CD4-positive, alpha-beta T cell (primary cell): ENCODE measurements around the gene GAS2L2. TPM values are rescaled to one million over a fixed set of nuclear protein-coding genes. Genes with fewer than 3 reads are reported as not detected.

Experiments used
- ATAC-seq: fragments of 200-7000 bp; cut with Tn5 transposase; one replicate; pipeline ENCODE4 v1.10.0; 2022; ENCODE audit warnings: mild to moderate bottlenecking; ENCODE audit not compliant: poor library complexity
- CTCF ChIA-PET: fragments of 350-600 bp; sonication (Branson Sonifier 250); formaldehyde crosslinking; loops from one replicate; lab custom pipeline; 2021; ENCODE audit warnings: antibody characterized with exemption, inconsistent platforms; lab: Charles Lee
- POLR2A ChIA-PET: fragments of 350-600 bp; sonication (Branson Sonifier 250); formaldehyde crosslinking; loops from one replicate; lab custom pipeline; 2021; ENCODE audit warnings: antibody characterized with exemption, inconsistent platforms; lab: Charles Lee
- DNase-seq, 14 experiments: peaks; one replicate each; pipeline ENCODE4 v3.0.0-alpha.2; 2013 to 2020; ENCODE audit warnings: mixed read lengths in 2 of 14
- H3K27ac ChIP-seq, 2 donors: one replicate each; pipeline versions ENCODE4 v1.5.1 to v1.7.0; 2013; ENCODE audit warnings: low read length in 2 of 2, low read depth in 1 of 2, mild to moderate bottlenecking in 1 of 2
- H3K27me3 ChIP-seq, 2 experiments: 1 replicate in 1 of 2; 2 replicates in 1 of 2; pipeline versions ENCODE4 v1.6.1 to v1.7.0; 2013; ENCODE audit warnings: low read length in 2 of 2, control low read depth in 1 of 2, mild to moderate bottlenecking in 1 of 2, moderate library complexity in 1 of 2; ENCODE audit not compliant: insufficient read depth in 2 of 2, control insufficient read depth in 1 of 2
- H3K36me3 ChIP-seq: one replicate; pipeline ENCODE4 v1.6.1; 2013; ENCODE audit warnings: low read length, control low read depth; ENCODE audit not compliant: insufficient read depth
- H3K4me1 ChIP-seq: one replicate; pipeline ENCODE4 v1.6.1; 2013; ENCODE audit warnings: low read length, control low read depth; ENCODE audit not compliant: insufficient read depth
- H3K4me3 ChIP-seq: one replicate; pipeline ENCODE4 v1.5.1; 2013; ENCODE audit warnings: mild to moderate bottlenecking, low read length, moderate library complexity
- H3K9me3 ChIP-seq, 2 experiments: 1 replicate in 1 of 2; 2 replicates in 1 of 2; pipeline versions ENCODE4 v1.6.1 to v1.7.0; 2013; ENCODE audit warnings: low read length in 2 of 2, mild to moderate bottlenecking in 2 of 2, control low read depth in 1 of 2, moderate library complexity in 1 of 2; ENCODE audit not compliant: control insufficient read depth in 1 of 2, insufficient read depth in 1 of 2
- H3K27ac Mint-ChIP-seq: one replicate; pipeline ENCODE4 v1.8.0; 2020; ENCODE audit warnings: mixed read lengths
- H3K27me3 Mint-ChIP-seq: one replicate; pipeline ENCODE4 v1.8.0; 2021; ENCODE audit warnings: mixed read lengths
- H3K36me3 Mint-ChIP-seq: one replicate; pipeline ENCODE4 v1.8.0; 2021; ENCODE audit warnings: low read depth, mixed read lengths
- H3K4me1 Mint-ChIP-seq: one replicate; pipeline ENCODE4 v1.8.0; 2021; ENCODE audit warnings: low read depth, mixed read lengths
- H3K4me3 Mint-ChIP-seq: one replicate; pipeline ENCODE4 v1.8.0; 2020; ENCODE audit warnings: mild to moderate bottlenecking, mixed read lengths
- H3K9me3 Mint-ChIP-seq: one replicate; pipeline ENCODE4 v1.8.0; 2020; ENCODE audit warnings: mixed read lengths
- intact Hi-C, 2 experiments: fragments of 100-400 bp; cut with DNase I in 1 of 2; cut with micrococcal nuclease in 1 of 2; formaldehyde crosslinking; loops; one replicate each; pipeline versions ENCODE4 v1.15.1 to v1.9.0; 2023 to 2025; cut with DNase I, micrococcal nuclease
- total RNA-seq, 174 experiments: library from RNA in 2 of 174; stranded (reverse) in 2 of 174; gene quantifications; one replicate each; pipeline ENCODE4 v1.2.3 and lab custom pipeline; 2021 to 2026
- TF ChIP-seq, protein P1 (sequence below): fragments of 200-600 bp; IDR thresholded peaks from one replicate; pipeline ENCODE4 v1.8.0; 2022; ENCODE audit warnings: antibody characterized with exemption, mild to moderate bottlenecking

The GAS2L2 gene
- total RNA-seq, 2 experiments from 2014 or later, result 0.19 to 0.22 TPM

DNA sequence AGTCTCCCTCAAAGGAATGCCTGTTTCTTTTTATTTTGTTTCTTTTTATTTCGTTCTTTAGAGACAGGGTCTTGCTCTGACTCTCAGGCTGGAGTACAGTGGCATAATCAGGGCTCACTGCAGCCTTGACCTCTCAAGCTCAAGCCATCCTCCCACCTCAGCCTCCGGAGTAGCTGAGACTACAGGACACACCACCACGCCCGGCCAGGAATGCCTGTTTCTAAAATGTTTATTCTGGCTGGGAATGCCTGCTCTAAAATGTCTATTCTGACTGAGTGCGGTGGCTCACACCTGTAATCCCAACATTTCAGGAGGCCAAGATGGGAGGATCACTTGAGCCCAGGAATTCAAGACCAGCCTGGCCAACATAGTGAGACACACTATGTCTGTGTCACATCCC is 44.9 kb upstream of the GAS2L2 start:
- TF ChIP-seq, protein P1, sequence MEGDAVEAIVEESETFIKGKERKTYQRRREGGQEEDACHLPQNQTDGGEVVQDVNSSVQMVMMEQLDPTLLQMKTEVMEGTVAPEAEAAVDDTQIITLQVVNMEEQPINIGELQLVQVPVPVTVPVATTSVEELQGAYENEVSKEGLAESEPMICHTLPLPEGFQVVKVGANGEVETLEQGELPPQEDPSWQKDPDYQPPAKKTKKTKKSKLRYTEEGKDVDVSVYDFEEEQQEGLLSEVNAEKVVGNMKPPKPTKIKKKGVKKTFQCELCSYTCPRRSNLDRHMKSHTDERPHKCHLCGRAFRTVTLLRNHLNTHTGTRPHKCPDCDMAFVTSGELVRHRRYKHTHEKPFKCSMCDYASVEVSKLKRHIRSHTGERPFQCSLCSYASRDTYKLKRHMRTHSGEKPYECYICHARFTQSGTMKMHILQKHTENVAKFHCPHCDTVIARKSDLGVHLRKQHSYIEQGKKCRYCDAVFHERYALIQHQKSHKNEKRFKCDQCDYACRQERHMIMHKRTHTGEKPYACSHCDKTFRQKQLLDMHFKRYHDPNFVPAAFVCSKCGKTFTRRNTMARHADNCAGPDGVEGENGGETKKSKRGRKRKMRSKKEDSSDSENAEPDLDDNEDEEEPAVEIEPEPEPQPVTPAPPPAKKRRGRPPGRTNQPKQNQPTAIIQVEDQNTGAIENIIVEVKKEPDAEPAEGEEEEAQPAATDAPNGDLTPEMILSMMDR, result no peak
- DNase-seq, result no peak
- CTCF ChIA-PET, result interaction anchor here (0.8 to 3.6 kb wide), 3 partner anchors 11 to 51 kb away, joined by 3 to 16 read pairs (median 15); partner anchors contain the start of gene TAF15
- peaks cover 15 to 17% of the 10 kb centered on the region in 2 experiments for H3K27me3 ChIP-seq
- intact Hi-C loops, result no loop called here
- POLR2A ChIA-PET, result interaction anchor here (1.3 to 7.9 kb wide), 2 partner anchors 11 to 227 kb away, joined by 4 to 49 read pairs; partner anchors contain the start of gene TAF15
- no peak for ATAC-seq
- no peaks in the 10 kb centered on the region for H3K36me3 ChIP-seq
- Mint-ChIP-seq H3K27me3 (peaks cover 20% of the 10 kb centered on the region), H3K4me1 (peaks cover 48% of the 10 kb centered on the region), H3K27ac (no peak overlapping the region), H3K36me3 (no peaks in the 10 kb centered on the region), H3K4me3 (no peak overlapping the region), H3K9me3 (no peaks in the 10 kb centered on the region)
- no peak overlapping the region for H3K27ac ChIP-seq
- peaks cover 35% of the 10 kb centered on the region for H3K4me1 ChIP-seq
- no peak overlapping the region for H3K4me3 ChIP-seq
- no peaks in the 10 kb centered on the region for H3K9me3 ChIP-seq

DNA sequence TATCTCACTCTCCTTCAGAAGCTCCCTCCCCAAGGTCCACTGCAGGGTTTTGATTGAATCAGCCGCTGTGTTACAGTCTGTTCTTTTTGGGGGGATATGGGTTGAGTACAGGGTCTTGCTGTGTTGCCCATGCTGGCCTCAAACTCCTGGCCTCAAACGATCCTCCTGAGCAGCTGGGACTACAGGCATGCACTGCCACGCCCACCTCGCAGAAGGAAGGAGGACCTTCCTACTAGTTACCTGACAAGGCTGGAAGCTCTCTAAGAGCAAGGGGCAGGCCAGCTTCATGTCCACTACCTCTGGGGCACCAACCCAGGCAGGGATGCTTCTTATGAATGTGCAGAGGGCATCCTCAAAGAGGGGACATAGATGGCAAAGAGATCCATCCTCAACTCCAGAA is 44.3 kb upstream of the GAS2L2 start:
- no peak overlapping the region for H3K27ac Mint-ChIP-seq
- DNase-seq (no peak), ATAC-seq (no peak)
- peaks cover 25% of the 10 kb centered on the region for H3K27me3 Mint-ChIP-seq
- H3K4me3 Mint-ChIP-seq, result peak overlapping the region; percentile 48
- no peaks in the 10 kb centered on the region for H3K36me3 Mint-ChIP-seq
- POLR2A ChIA-PET, result interaction anchor here (1.3 to 7.9 kb wide), 3 partner anchors 12 to 227 kb away, joined by 4 to 49 read pairs (median 13); partner anchors contain the start of gene TAF15
- no peak overlapping the region for H3K27ac ChIP-seq
- peaks cover 15 to 22% of the 10 kb centered on the region in 2 experiments for H3K27me3 ChIP-seq
- CTCF ChIA-PET, result interaction anchor here (0.8 to 3.6 kb wide), 3 partner anchors 12 to 50 kb away, joined by 3 to 16 read pairs (median 15); partner anchors contain the start of gene TAF15
- TF ChIP-seq, protein P1, result no peak
- intact Hi-C loops, result no loop called here
- peaks cover 48% of the 10 kb centered on the region for H3K4me1 Mint-ChIP-seq
- H3K36me3 ChIP-seq, result no peaks in the 10 kb centered on the region
- H3K9me3 ChIP-seq, result no peaks in the 10 kb centered on the region
- no peak overlapping the region for H3K4me3 ChIP-seq
- H3K9me3 Mint-ChIP-seq, result no peaks in the 10 kb centered on the region
- peaks cover 35% of the 10 kb centered on the region for H3K4me1 ChIP-seq

DNA sequence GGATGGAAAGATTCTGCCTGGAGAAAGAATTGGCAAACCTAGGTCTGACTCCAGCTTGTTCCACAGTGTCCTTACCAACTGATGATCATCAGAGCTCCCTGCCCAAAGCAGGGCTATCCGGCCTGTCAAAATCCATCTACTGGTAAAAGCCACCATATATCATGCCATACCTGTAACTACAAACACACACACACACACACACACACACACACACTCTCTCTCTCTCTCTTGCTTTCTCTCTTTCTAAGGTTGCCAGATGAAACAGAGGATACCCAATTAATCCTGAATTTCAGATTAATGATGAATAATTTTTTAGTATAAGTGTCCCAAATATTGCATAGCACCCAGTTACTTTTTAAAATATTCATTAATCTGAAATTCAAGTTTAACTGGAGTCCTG is 43.9 kb upstream of the GAS2L2 start:
- POLR2A ChIA-PET, result interaction anchor here (1.0 to 7.9 kb wide), 4 partner anchors 8 to 226 kb away, joined by 3 to 49 read pairs (median 8); partner anchors contain the start of gene TAF15
- DNase-seq, result no peak
- no peaks in the 10 kb centered on the region for H3K9me3 Mint-ChIP-seq
- TF ChIP-seq, protein P1, result no peak
- H3K36me3 Mint-ChIP-seq, result no peaks in the 10 kb centered on the region
- Histone ChIP-seq H3K4me1 (peaks cover 34% of the 10 kb centered on the region), H3K27ac (no peak overlapping the region), H3K4me3 (no peak overlapping the region), H3K27me3 (peaks cover 15 to 22% of the 10 kb centered on the region in 2 experiments), H3K9me3 (no peaks in the 10 kb centered on the region), H3K36me3 (no peaks in the 10 kb centered on the region)
- peaks cover 49% of the 10 kb centered on the region for H3K4me1 Mint-ChIP-seq
- no peak overlapping the region for H3K27ac Mint-ChIP-seq
- CTCF ChIA-PET, result interaction anchor here (3.3 to 3.6 kb wide), 2 partner anchors 12 to 33 kb away, joined by 15 to 16 read pairs; partner anchors contain the start of gene TAF15
- peaks cover 30% of the 10 kb centered on the region for H3K27me3 Mint-ChIP-seq
- intact Hi-C loops, result no loop called here
- peak overlapping the region; percentile 48 for H3K4me3 Mint-ChIP-seq
- ATAC-seq, result no peak
